ENCODE results near the gene ZBTB42. TPM values are rescaled to one million over a fixed set of nuclear protein-coding genes. Genes with fewer than 3 reads are reported as not detected.

Gene ZBTB42
- total RNA-seq, 1 experiment from 2014 or later: 0.38 TPM

DNA sequence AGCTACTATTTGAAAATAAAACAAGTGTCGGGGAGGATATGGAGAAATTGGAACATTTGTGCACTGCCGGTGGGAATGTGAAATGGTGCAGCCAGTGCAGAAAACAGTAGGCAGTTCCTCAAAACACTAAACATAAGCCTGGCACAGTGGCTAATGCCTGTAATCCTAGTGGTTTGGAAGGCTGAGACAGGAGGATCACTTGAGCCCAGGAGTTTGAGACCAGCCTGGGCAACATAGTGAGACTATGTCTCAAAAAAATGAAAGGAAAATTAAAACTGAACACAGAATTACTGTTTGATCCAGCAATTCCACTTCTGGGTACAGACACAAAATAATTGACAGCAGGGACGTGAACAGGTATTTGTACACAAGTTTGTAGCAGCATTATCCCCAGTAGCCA, 35.4 kb upstream of the ZBTB42 start:
- no peak overlapping the region for H3K27ac ChIP-seq
- DNase-seq: no peak
- H3K4me3 ChIP-seq: no peak overlapping the region
- no peaks in the 10 kb centered on the region for H3K9me3 ChIP-seq (replicated peaks)
- H3K36me3 ChIP-seq: peaks cover 22% of the 10 kb centered on the region
- H3K27me3 ChIP-seq: no peaks in the 10 kb centered on the region
- H3K4me1 ChIP-seq: 0 out of 2 replicates have a peak, but pooled peaks cover 5% of the 10 kb centered on the region

DNA sequence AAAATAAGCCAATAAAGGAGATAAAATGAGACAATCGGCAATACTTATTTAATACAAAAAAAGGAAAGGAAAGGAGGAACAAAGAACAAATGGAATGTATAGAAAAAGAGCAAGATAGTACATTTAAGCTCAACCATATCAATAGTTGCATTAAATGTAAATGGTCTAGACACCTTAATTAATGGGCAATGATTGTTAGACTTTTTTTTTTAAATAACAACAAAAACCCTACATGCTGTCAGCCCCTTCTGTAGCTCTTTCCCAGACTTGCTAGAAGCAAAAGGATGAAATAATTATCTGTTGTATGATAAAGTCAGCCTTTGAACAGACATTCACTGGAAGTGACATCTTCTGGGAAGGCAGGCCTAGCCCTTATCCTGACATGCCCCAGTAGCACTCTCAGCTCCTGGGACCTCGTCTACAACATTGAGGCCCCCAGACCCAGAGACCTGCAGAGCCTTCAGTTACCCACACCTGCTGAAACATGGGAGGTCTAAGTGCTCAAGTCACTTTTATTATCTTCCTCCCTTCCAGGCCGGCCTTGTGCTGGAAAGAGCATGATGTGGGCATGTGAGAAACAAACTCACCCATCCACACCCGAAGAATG, 34.5 kb upstream of the ZBTB42 start:
- Histone ChIP-seq H3K4me1 (0 out of 2 replicates have a peak, but pooled peaks cover 5% of the 10 kb centered on the region), H3K9me3 (replicated peaks) (no peaks in the 10 kb centered on the region), H3K36me3 (peaks cover 23% of the 10 kb centered on the region), H3K27ac (no peak overlapping the region), H3K27me3 (no peaks in the 10 kb centered on the region), H3K4me3 (no peak overlapping the region)
- DNase-seq: no peak

DNA sequence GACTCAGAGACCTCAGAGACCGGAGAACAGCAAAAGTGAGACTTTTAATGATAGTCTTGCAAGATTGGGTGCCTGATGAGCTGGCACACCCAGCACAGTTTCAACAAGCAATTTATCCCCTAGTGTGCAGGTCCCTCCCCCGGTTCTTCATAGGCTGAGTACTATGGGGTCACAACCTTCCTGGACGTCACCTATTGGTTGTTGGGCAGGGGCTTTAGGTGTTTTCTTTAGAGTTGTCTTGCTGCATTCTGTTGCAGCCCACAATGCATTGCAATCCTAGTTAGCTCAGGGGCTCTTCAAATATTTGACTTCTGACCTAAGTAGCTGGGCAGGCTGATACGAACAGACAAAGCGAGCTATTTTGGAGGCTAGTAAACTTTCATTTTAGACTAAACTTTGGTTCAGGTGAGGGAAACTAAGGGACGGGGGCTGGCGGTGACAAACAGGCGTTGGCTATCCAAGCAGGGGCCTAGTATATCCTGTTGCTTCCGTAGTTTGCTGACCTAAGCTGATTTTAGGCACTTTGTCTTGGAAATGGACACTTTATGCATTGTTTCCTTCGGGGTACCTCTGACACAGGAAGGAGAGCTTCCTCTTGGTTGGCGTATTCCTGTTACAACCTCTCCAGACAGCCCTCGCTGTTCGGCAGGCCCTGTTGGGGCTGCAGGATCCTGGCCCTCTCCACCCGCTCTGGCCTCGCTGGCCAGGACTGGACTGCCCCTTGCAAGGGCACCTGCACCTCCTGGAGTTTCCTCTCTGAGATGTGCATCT, 33.9 kb upstream of the ZBTB42 start:
- 0 out of 2 replicates have a peak, but pooled peaks cover 5% of the 10 kb centered on the region for H3K4me1 ChIP-seq
- H3K9me3 ChIP-seq (replicated peaks): no peaks in the 10 kb centered on the region
- H3K36me3 ChIP-seq: peaks cover 25% of the 10 kb centered on the region
- no peak for DNase-seq
- H3K4me3 ChIP-seq: no peak overlapping the region
- H3K27me3 ChIP-seq: no peaks in the 10 kb centered on the region
- no peak overlapping the region for H3K27ac ChIP-seq

DNA sequence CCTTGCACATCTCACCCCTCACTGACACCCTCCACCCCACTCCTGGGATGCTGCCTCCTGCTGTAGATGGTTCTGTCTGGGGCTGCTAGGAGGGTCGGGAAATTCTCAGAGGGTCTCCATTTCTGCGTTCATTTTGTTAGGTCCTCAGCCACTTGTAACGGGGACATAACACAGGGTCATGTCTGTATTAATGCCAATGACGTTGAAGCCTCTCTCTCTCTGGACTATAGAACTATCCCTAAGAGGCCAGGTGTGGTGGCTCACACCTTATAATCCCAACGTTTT, 33.3 kb upstream of the ZBTB42 start:
- H3K36me3 ChIP-seq: peaks cover 25% of the 10 kb centered on the region
- H3K4me3 ChIP-seq: no peak overlapping the region
- H3K9me3 ChIP-seq (replicated peaks): no peaks in the 10 kb centered on the region
- H3K27me3 ChIP-seq: no peaks in the 10 kb centered on the region
- no peak for DNase-seq
- 0 out of 2 replicates have a peak, but pooled peaks cover 5% of the 10 kb centered on the region for H3K4me1 ChIP-seq
- H3K27ac ChIP-seq: no peak overlapping the region

DNA sequence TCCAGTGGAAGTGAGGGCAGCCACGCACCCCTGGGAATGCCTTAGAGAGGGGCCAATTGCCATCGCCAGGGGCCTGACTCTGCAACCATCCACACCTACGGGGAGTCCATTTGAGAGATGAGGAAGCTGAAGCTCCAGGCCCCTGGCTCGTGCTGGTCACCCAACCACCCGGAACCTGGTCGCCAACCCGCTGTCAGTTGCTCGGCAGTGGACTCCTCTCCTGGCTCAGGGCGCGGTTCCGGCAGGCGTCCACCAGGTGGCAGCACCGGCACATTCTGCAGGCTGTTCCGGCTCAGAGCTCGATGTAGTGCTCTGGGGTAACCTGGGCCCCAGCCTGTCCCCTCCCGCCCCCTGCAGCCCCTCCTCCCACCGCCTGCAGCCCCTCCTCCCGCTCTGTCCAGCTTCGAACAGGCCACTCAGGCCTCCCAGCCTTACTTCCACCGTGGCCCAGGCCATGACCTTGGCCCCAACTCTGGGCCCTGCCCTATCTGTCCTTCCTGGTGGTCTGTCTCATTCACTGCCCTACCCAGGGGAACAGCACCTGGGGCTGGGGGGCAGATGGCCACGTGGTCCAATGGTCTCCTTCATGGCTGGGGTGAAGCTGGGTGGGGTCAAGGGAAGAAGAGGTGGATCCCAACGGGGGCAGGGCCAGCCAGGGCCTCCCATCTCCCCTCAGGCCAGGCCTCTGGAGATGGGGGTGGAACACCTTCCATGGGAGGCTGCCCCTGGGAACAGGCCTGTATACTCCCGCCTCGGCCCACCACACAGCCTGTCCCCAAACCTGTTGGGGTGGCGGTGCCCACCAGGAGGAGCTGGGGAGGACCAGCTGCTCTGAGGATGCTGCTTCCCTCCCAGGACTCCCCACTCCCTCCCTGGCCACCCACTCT, 32.2 kb upstream of the ZBTB42 start:
- DNase-seq: peak; percentile 87 to 92
- H3K36me3 ChIP-seq: peaks cover 33% of the 10 kb centered on the region
- no peak overlapping the region for H3K4me3 ChIP-seq
- no peaks in the 10 kb centered on the region for H3K9me3 ChIP-seq (replicated peaks)
- H3K27me3 ChIP-seq: no peaks in the 10 kb centered on the region
- no peak overlapping the region for H3K27ac ChIP-seq
- H3K4me1 ChIP-seq: 0 out of 2 replicates have a peak, but pooled peaks cover 5% of the 10 kb centered on the region

DNA sequence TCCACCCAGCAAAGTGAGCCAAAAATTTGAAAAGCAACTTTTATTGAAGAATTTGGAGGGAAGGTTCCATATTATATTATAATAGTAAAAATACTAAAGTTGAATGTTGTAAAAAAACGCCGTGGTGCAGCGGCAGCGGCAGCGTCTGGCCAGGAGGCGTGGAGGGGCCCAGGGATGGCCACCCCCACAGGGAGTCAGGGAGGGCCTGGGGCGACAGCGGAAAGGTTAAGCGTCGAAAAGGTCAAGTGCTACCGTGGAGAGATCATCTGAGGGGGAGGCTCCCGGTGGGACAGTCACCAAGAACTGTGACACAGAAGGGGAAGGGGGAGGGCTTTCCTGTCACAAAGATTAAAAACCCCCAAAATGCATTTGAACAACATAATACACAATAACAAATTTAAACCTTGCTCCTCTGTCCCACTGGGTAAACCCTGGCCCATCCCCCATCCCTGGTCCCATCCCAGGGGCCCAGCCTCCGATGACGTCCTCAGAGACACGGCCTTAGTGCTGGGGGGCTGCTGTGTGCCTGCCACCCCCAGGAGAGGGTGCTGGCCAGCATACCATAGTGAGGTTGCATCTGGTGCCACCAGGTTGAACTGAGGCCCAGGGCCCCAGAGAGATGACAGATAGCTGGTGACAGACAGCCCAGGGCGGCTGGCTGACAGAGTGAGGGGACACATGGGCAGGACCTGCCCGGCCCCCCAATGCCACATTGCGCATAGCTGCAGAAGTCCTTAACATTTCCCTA, 31.4 kb upstream of the ZBTB42 start:
- DNase-seq: no peak
- Histone ChIP-seq H3K4me3 (no peak overlapping the region), H3K27me3 (no peaks in the 10 kb centered on the region), H3K9me3 (replicated peaks) (no peaks in the 10 kb centered on the region), H3K27ac (no peak overlapping the region), H3K4me1 (0 out of 2 replicates have a peak, but pooled peaks cover 5% of the 10 kb centered on the region), H3K36me3 (peaks cover 39% of the 10 kb centered on the region)

DNA sequence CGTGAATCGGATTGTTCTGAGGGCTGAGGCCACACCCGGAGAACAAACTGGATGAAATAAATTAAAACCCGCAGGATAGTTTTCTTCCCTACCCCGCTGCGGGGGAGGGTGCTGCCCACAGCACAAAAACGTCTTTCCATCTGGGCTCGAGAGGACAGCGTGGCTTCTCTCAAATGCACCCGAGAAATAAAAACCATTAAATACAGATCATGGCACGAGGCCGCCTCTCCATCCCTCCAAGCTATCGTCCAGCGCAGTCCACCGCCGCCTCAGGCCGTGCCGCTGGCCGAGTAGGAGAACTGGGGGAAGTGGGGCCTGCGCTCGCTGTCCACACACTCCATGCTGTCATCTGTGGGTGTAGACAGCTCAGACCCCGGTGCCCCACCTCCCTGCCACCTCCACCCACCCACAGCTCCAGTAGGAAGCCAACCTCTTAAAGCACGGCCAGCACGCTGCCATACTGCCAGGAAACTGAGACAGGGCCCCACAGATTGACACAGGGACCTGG, 30.8 kb upstream of the ZBTB42 start:
- H3K4me1 ChIP-seq: 0 out of 2 replicates have a peak, but pooled peaks cover 5% of the 10 kb centered on the region

DNA sequence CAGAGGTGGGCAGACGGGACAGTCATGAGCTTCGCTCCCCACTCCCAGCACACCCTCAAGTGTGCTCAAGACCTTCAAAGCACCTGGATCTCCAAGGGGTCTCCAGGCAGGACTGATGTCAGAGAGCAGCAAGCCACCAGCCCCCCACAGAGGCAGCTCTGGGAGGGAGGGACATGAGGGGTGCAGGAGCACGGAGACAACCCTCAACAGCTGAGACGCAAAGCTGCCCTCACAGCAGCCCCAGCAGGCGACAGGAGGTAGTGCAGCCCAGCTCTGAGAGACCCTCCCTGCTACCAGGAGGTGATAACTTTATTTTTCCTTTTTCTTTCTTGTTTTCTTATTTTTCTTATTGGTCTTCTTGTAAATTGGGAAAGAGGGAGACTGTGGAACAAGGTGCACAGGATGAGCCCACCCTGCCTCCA, 30.0 kb upstream of the ZBTB42 start:
- Histone ChIP-seq H3K27me3 (no peaks in the 10 kb centered on the region), H3K27ac (no peak overlapping the region), H3K4me3 (no peak overlapping the region), H3K36me3 (peaks cover 52% of the 10 kb centered on the region), H3K4me1 (0 out of 2 replicates have a peak, but pooled peaks cover 5% of the 10 kb centered on the region), H3K9me3 (replicated peaks) (no peaks in the 10 kb centered on the region)
- peak in 1 of 2 experiments; percentile 46 for DNase-seq

More for the DNA sequence above, 30.8 kb upstream of the ZBTB42 start:
- peaks cover 45% of the 10 kb centered on the region for H3K36me3 ChIP-seq
- H3K27me3 ChIP-seq: no peaks in the 10 kb centered on the region
- H3K4me3 ChIP-seq: no peak overlapping the region
- no peaks in the 10 kb centered on the region for H3K9me3 ChIP-seq (replicated peaks)
- no peak overlapping the region for H3K27ac ChIP-seq
- DNase-seq: no peak

DNA sequence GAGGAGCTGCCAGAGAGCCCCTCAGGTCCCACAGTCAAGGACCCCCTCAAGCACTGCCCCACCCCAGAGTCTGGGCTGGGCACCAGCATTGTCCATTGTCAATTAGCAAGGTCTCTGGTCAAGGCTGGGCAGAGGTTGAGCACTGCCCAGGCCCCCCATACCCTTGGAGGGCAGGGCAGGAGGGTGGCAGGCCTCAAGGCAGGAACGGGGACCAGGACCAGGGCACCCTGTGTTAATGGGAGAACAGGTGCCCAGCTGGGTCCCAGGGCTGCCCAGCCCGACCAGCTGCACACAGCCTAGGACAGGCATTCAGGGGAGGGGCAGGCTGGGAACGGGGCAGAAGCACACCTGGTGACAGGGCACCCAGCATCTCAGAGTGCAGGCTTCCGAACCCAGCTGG, 29.5 kb upstream of the ZBTB42 start:
- Histone ChIP-seq H3K4me3 (no peak overlapping the region), H3K36me3 (peaks cover 56% of the 10 kb centered on the region), H3K9me3 (replicated peaks) (no peaks in the 10 kb centered on the region), H3K4me1 (0 out of 2 replicates have a peak, but pooled peaks cover 5% of the 10 kb centered on the region), H3K27me3 (no peaks in the 10 kb centered on the region), H3K27ac (no peak overlapping the region)
- DNase-seq: no peak

DNA sequence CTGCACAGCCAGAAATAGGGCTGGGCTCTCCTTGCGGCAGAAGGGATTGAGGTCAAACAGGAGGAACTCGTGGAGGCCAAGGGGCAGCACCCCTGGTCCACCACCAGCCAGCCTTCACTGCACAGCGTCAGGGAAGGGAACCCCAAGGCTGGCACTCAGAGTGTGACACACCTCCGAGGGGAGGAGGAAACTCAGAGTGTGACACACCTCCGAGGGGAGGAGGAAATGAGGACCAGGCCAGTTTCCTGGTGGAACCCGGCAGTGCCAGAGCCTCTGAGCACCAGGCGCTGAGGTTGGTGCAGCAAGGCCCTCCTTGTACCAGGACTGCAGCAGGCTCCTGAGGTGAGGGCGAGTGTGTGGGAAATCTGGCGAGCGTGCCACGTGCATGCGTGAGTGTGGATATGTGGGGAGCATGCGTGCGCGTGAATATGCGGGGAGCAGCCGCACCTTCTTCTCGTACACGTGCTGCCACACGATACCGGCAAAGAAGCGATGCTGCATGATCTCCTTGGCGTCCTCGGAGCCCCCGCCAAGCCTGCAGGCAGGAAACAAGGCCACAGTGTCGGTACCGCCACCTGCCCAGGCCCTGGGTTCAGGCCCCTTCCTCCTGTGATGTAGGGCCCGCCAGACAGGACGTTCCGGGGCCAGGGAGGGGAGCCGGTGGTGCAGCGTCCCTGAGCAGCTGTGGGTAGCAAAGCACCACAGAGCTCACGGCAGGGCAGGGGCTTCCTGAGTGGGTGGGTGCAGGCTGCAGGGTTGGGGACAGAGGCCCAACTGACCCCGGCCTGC, 28.8 kb upstream of the ZBTB42 start:
- Histone ChIP-seq H3K9me3 (replicated peaks) (no peaks in the 10 kb centered on the region), H3K4me1 (0 out of 2 replicates have a peak, but pooled peaks cover 5% of the 10 kb centered on the region), H3K4me3 (no peak overlapping the region), H3K27ac (no peak overlapping the region), H3K27me3 (no peaks in the 10 kb centered on the region), H3K36me3 (peaks cover 64% of the 10 kb centered on the region)
- no peak for DNase-seq

DNA sequence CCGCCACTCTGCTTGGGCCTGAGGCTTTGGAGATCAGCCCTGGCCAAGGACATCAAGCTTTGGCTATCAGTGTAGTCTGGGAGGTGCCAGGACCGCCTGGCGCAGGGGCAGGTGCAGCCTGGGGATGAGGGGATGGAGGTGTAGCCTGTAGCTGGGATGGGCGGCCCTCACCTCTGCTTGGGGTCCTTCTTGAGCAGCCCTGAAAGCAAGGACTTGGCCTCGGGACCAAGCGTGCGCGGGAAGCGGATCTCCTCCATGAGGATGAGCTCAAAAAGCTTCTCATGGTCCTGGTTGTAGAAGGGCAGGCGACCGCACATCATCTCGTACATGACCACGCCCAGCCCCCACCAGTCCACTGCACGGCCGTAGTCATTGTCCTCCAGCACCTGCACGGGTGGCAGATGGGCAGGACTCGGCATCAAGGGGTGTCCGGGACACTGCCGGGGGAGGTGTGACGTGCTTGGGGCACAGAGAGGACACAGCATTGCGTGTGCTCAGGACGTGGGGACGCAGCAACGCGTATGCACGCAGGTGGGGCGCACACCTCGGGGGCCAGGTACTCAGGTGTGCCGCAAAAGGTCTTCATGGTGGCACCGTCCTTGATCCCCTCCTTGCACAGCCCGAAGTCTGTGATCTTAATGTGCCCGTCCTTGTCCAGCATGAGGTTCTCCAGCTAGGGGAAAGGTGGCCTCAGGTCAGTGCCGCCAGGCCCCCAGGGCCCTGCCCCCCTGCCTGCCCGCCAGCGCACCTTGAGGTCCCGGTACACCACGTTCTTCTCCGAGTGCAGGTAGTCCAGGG, 28.0 kb upstream of the ZBTB42 start:
- 0 out of 2 replicates have a peak, but pooled peaks cover 5% of the 10 kb centered on the region for H3K4me1 ChIP-seq
- H3K4me3 ChIP-seq: no peak overlapping the region
- H3K27me3 ChIP-seq: no peaks in the 10 kb centered on the region
- no peak for DNase-seq
- no peaks in the 10 kb centered on the region for H3K9me3 ChIP-seq (replicated peaks)
- no peak overlapping the region for H3K27ac ChIP-seq
- peaks cover 70% of the 10 kb centered on the region for H3K36me3 ChIP-seq

DNA sequence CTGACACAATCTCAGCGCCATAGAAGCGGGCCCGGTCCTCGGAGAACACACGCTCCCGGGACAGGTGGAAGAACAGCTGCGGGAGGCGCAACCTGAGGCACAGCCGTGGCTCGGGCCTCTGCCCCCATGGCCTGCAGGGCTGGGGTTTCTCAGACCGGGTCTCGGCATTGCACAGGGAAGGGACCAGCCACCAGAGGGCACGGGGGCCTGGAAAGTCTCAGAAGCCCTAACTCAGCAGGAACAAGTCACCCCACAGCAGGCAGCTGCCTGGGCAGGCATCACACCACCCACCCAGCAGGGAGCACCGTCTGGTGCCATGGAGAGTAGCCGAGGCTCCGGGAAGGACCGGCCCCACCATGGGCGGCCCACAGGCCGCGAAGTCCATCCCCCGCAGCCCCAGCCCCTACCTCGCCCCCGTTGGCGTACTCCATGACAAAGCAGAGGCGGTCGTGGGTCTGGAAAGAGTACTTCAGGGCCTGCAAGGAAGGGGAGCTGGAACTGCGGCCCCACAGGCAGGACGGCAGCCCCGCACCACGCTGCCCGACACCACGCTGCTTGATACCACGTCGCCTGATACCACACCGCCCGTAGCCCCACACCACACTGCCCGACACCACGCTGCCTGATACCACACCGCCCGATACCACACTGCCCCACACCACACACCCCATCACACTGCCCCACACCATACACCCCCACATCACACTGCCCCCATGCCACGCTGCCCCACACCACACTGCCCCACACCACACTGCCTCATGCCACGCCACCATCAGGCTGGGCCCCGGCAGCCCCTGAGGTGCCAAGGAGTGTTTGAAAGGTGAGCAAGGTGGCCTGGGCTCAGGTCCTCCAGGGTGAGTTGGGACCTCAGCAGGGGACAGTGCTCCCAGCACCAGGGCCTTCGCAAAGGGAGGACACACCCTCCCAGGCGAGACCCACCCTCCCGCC, 27.1 kb upstream of the ZBTB42 start:
- Histone ChIP-seq H3K27ac (no peak overlapping the region), H3K4me3 (no peak overlapping the region), H3K9me3 (replicated peaks) (no peaks in the 10 kb centered on the region), H3K4me1 (0 out of 2 replicates have a peak, but pooled peaks cover 4% of the 10 kb centered on the region), H3K36me3 (peaks cover 70% of the 10 kb centered on the region), H3K27me3 (no peaks in the 10 kb centered on the region)
- no peak for DNase-seq

All from SJCRH30 (cell line).